ENCODE data around the gene PASK. TPM values are rescaled to one million over a fixed set of nuclear protein-coding genes. Genes with fewer than 3 reads are reported as not detected.

Gene PASK
- total and polyA plus RNA-seq, 2 donors (not counting 1 experiment from before 2014, with no cell fraction given): 48.2 to 144 TPM

GRCh38 chr2:241088791-241089732, 60.2 kb downstream of the PASK start:
- Histone ChIP-seq H3K9me3 (ENCODE audit: control extremely low read depth in 1 of 3, control insufficient read depth in 2 of 3, insufficient read depth in 1 of 3, low read length in 2 of 3) (no peaks in the 10 kb centered on the region), H3K4me2 (replicated peaks; ENCODE audit: low read depth, low read length, poor library complexity, severe bottlenecking) (no peak overlapping the region), H3K27me3 (replicated peaks in 1 of 4; ENCODE audit: control extremely low read depth in 1 of 4, control insufficient read depth in 3 of 4, insufficient read depth in 4 of 4, low read length in 3 of 4) (no peaks in the 10 kb centered on the region), H3K79me2 (ENCODE audit: control insufficient read depth, insufficient read depth, low read length) (peaks cover 6% of the 10 kb centered on the region), H3K9ac (ENCODE audit: low read length) (no peak overlapping the region), H4K20me1 (ENCODE audit: control insufficient read depth, insufficient read depth, low read length, poor library complexity, severe bottlenecking) (peaks cover 20% of the 10 kb centered on the region), H3K4me1 (ENCODE audit: control insufficient read depth in 2 of 2, insufficient read depth in 2 of 2, low read length in 2 of 2) (peaks cover 4 to 8% of the 10 kb centered on the region in 2 donors), H2AFZ (ENCODE audit: insufficient read depth, low read depth, low read length, poor library complexity, severe bottlenecking) (no peak overlapping the region), H3K27ac (ENCODE audit: low read length in 2 of 2) (no peak overlapping the region), H3K4me3 (ENCODE audit: control extremely low read depth in 1 of 5, extremely low read depth in 1 of 5, insufficient read depth in 1 of 5, low read depth in 2 of 5, low read length in 4 of 5) (no peak overlapping the region), H3K36me3 (replicated peaks in 1 of 2; ENCODE audit: control extremely low read depth in 1 of 2, control insufficient read depth in 1 of 2, extremely low read depth in 1 of 2, insufficient read depth in 2 of 2, low read length in 1 of 2) (peaks cover 7 to 75% of the 10 kb centered on the region in 2 experiments)
- Mint-ChIP-seq H3K27me3 (no peaks in the 10 kb centered on the region), H3K27ac (no peak overlapping the region), H3K4me3 (no peak overlapping the region), H3K4me1 (peaks cover 18% of the 10 kb centered on the region), H3K9me3 (ENCODE audit: insufficient read depth) (peaks cover 4% of the 10 kb centered on the region)
- POLR2A ChIA-PET: interaction anchor here (0.6 kb wide), 1 partner anchor 346 kb away, joined by 3 read pairs; no protein-coding TSS in a partner anchor
- TF ChIP-seq EZH2 (IDR thresholded peaks at IDR 0.05; ENCODE audit: borderline replicate concordance, insufficient read depth, low read depth, low read length, poor library complexity, severe bottlenecking) (no peak), CTCF (IDR thresholded peaks at IDR 0.05) (no peak)
- 66% methylated on average over 16 of the region's 20 CpGs for WGBS (ENCODE audit: insufficient coverage)
- intact Hi-C loops (cut with micrococcal nuclease): no loop called here
- DNase-seq (no peak), ATAC-seq (ENCODE audit: low read depth) (no peak)
- CTCF ChIA-PET: interaction anchor here (0.8 to 4.4 kb wide), 5 partner anchors 10 to 224 kb away, joined by 3 to 24 read pairs (median 3); partner anchors contain the start of gene PASK

- peak; percentile 49 for ATAC-seq (ENCODE audit: low read depth)
- H3K27me3 Mint-ChIP-seq: no peaks in the 10 kb centered on the region
Observed at GRCh38 chr2:241088376-241088775, 60.9 kb downstream of the PASK start.

More at GRCh38 chr2:241088376-241088775, 60.9 kb downstream of the PASK start:
- Mint-ChIP-seq H3K4me3 (peak overlapping the region; percentile 52), H3K27ac (peak overlapping the region; percentile 41), H3K9me3 (ENCODE audit: insufficient read depth) (peaks cover 4% of the 10 kb centered on the region), H3K4me1 (peaks cover 18% of the 10 kb centered on the region)
- no peak for DNase-seq
- Histone ChIP-seq H3K27ac (ENCODE audit: low read length in 2 of 2) (no peak overlapping the region), H3K4me3 (ENCODE audit: control extremely low read depth in 1 of 5, extremely low read depth in 1 of 5, insufficient read depth in 1 of 5, low read depth in 2 of 5, low read length in 4 of 5) (no peak overlapping the region), H3K27me3 (replicated peaks in 1 of 4; ENCODE audit: control extremely low read depth in 1 of 4, control insufficient read depth in 3 of 4, insufficient read depth in 4 of 4, low read length in 3 of 4) (no peaks in the 10 kb centered on the region), H3K36me3 (replicated peaks in 1 of 2; ENCODE audit: control extremely low read depth in 1 of 2, control insufficient read depth in 1 of 2, extremely low read depth in 1 of 2, insufficient read depth in 2 of 2, low read length in 1 of 2) (peaks cover 2 to 69% of the 10 kb centered on the region in 2 experiments), H3K79me2 (ENCODE audit: control insufficient read depth, insufficient read depth, low read length) (peaks cover 6% of the 10 kb centered on the region), H2AFZ (ENCODE audit: insufficient read depth, low read depth, low read length, poor library complexity, severe bottlenecking) (no peak overlapping the region), H3K9ac (ENCODE audit: low read length) (no peak overlapping the region), H3K4me2 (replicated peaks; ENCODE audit: low read depth, low read length, poor library complexity, severe bottlenecking) (no peak overlapping the region), H3K4me1 (ENCODE audit: control insufficient read depth in 2 of 2, insufficient read depth in 2 of 2, low read length in 2 of 2) (peaks cover 4 to 8% of the 10 kb centered on the region in 2 donors), H3K9me3 (ENCODE audit: control extremely low read depth in 1 of 3, control insufficient read depth in 2 of 3, insufficient read depth in 1 of 3, low read length in 2 of 3) (no peaks in the 10 kb centered on the region), H4K20me1 (ENCODE audit: control insufficient read depth, insufficient read depth, low read length, poor library complexity, severe bottlenecking) (peaks cover 15% of the 10 kb centered on the region)
- ChIA-PET POLR2A (interaction anchor here (0.6 kb wide), 1 partner anchor 346 kb away, joined by 3 read pairs; no protein-coding TSS in a partner anchor), CTCF (interaction anchor here (1.4 to 4.4 kb wide), 2 partner anchors 10 to 105 kb away, joined by 3 to 24 read pairs; no protein-coding TSS in a partner anchor)
- intact Hi-C loops (cut with micrococcal nuclease): no loop called here
- TF ChIP-seq CTCF (IDR thresholded peaks at IDR 0.05) (no peak), EZH2 (IDR thresholded peaks at IDR 0.05; ENCODE audit: borderline replicate concordance, insufficient read depth, low read depth, low read length, poor library complexity, severe bottlenecking) (no peak)
- WGBS (ENCODE audit: insufficient coverage): 28% methylated on average over 8 of the region's 8 CpGs

Measured in B cell (primary cell).